Stimulated activated CD8-positive, alpha-beta memory T cell treated with anti-CD3 and anti-CD28 coated beads, Interleukin-4, amount 100 ng/mL, for 1 hour (primary cell): ENCODE data around the gene WNT8B.

Experiments used
- DNase-seq, 2 donors: peaks; one replicate each; pipeline ENCODE4 v3.0.0-alpha.2; 2020; ENCODE audit warnings: low read depth in 2 of 2, low spot score in 1 of 2

Gene WNT8B

GRCh38 chr10:100483876-100484666 lies 21.3 kb downstream of the WNT8B start:
- no peak for DNase-seq

GRCh38 chr10:100485366-100485765 lies 22.6 kb downstream of the WNT8B start:
- no peak for DNase-seq

- DNase-seq, result no peak
These were observed 23.1 kb downstream of the WNT8B start for GRCh38 chr10:100485801-100486495.

- DNase-seq, result no peak
These were observed 24.7 kb downstream of the WNT8B start for GRCh38 chr10:100487529-100487928.

GRCh38 chr10:100489396-100489795 lies 26.6 kb downstream of the WNT8B start:
- DNase-seq, result no peak

- no peak for DNase-seq
These were observed 27.7 kb downstream of the WNT8B start for GRCh38 chr10:100490531-100490930.

- DNase-seq, result no peak
These were observed 33.8 kb downstream of the WNT8B start for GRCh38 chr10:100496567-100496966.

GRCh38 chr10:100498059-100498458 lies 35.2 kb downstream of the WNT8B start:
- DNase-seq, result no peak

GRCh38 chr10:100501423-100501822 lies 38.6 kb downstream of the WNT8B start:
- DNase-seq, result no peak

- no peak for DNase-seq
These were observed 40.2 kb downstream of the WNT8B start for GRCh38 chr10:100502926-100503494.

- DNase-seq, result no peak
These were observed 41.3 kb downstream of the WNT8B start for GRCh38 chr10:100504096-100504495.

GRCh38 chr10:100505164-100505563 lies 42.4 kb downstream of the WNT8B start:
- DNase-seq, result no peak

- DNase-seq, result no peak
These were observed 44.0 kb downstream of the WNT8B start for GRCh38 chr10:100506596-100507356.

GRCh38 chr10:100507357-100507732 lies 44.5 kb downstream of the WNT8B start:
- no peak for DNase-seq

- DNase-seq, result no peak
These were observed 45.5 kb downstream of the WNT8B start for GRCh38 chr10:100508266-100508665.

GRCh38 chr10:100508691-100509150 lies 45.9 kb downstream of the WNT8B start:
- DNase-seq, result no peak

GRCh38 chr10:100509241-100509840 lies 46.5 kb downstream of the WNT8B start:
- DNase-seq, result no peak

GRCh38 chr10:100510533-100511308 lies 47.9 kb downstream of the WNT8B start:
- DNase-seq, result peak; percentile 19 to 39

GRCh38 chr10:100515612-100516011 lies 52.8 kb downstream of the WNT8B start:
- no peak for DNase-seq

GRCh38 chr10:100516847-100517246 lies 54.0 kb downstream of the WNT8B start:
- no peak for DNase-seq
